Bronchial epithelial cell (primary cell): ENCODE measurements around the gene TMEM132D. TPM values are rescaled to one million over a fixed set of nuclear protein-coding genes. Genes with fewer than 3 reads are reported as not detected.
A peak's percentile ranks its signal among the peaks of the same experiment; 100 is the strongest.

Experiments used
- DNase-seq: peaks from one replicate; pipeline ENCODE4 v3.0.0-alpha.2; 2010; ENCODE audit warnings: low read depth
- FAIRE-seq: peaks from 2 replicates; lab custom pipeline; 2011; peaks lifted over from hg19 to GRCh38; lab: Jason Lieb, UNC
- H3K27me3 ChIP-seq: 2 replicates; pipeline ENCODE4 v1.5.1; 2011; ENCODE audit warnings: low read length; ENCODE audit not compliant: control insufficient read depth, insufficient read depth
- H3K36me3 ChIP-seq: 2 replicates; pipeline ENCODE4 v1.5.1; 2011; ENCODE audit warnings: low read length; ENCODE audit not compliant: control insufficient read depth, insufficient read depth
- H3K4me3 ChIP-seq: 2 replicates; pipeline ENCODE4 v1.5.1; 2011; ENCODE audit warnings: mild to moderate bottlenecking, low read depth, low read length, control low read depth
- CTCF ChIP-seq: IDR thresholded peaks from 2 replicates; pipeline ENCODE4 v1.5.1; 2011; ENCODE audit warnings: mild to moderate bottlenecking, moderate library complexity, low read length, control low read depth, inconsistent platforms; ENCODE audit not compliant: insufficient read depth, severe bottlenecking
- total RNA-seq: library from RNA; depleted of rRNA; stranded (reverse); fragments of >200 nt; gene quantifications from 2 replicates; pipeline ENCODE4 v1.2.1, GENCODE V29; 2014

TMEM132D gene
- total RNA-seq, 1 donor from 2014 or later, result not detected

GRCh38 chr12:129305851-129306250 lies 598.0 kb downstream of the TMEM132D start:
- H3K36me3 ChIP-seq, result no peaks in the 10 kb centered on the region
- FAIRE-seq, result no peak
- no peak for TF ChIP-seq CTCF

GRCh38 chr12:129304529-129304928 lies 599.3 kb downstream of the TMEM132D start:
- Histone ChIP-seq H3K36me3 (no peaks in the 10 kb centered on the region), H3K4me3 (no peak overlapping the region), H3K27me3 (no peaks in the 10 kb centered on the region)
- DNase-seq, result peak; percentile 4
- no peak for TF ChIP-seq CTCF
- no peak for FAIRE-seq

More at GRCh38 chr12:129305851-129306250, 598.0 kb downstream of the TMEM132D start:
- Histone ChIP-seq H3K27me3 (no peaks in the 10 kb centered on the region), H3K4me3 (no peak overlapping the region)
- no peak for DNase-seq

GRCh38 chr12:129300011-129300410 lies 603.8 kb downstream of the TMEM132D start:
- H3K36me3 ChIP-seq, result no peaks in the 10 kb centered on the region
- H3K27me3 ChIP-seq, result no peaks in the 10 kb centered on the region
- no peak for TF ChIP-seq CTCF
- no peak overlapping the region for H3K4me3 ChIP-seq
- DNase-seq (no peak), FAIRE-seq (no peak)

GRCh38 chr12:129298921-129299320 lies 604.9 kb downstream of the TMEM132D start:
- no peak for TF ChIP-seq CTCF
- no peak overlapping the region for H3K4me3 ChIP-seq
- FAIRE-seq (no peak), DNase-seq (no peak)
- H3K27me3 ChIP-seq, result no peaks in the 10 kb centered on the region
- H3K36me3 ChIP-seq, result no peaks in the 10 kb centered on the region

GRCh38 chr12:129296671-129297070 lies 607.2 kb downstream of the TMEM132D start:
- H3K27me3 ChIP-seq, result no peaks in the 10 kb centered on the region
- FAIRE-seq, result no peak
- H3K4me3 ChIP-seq, result no peak overlapping the region
- TF ChIP-seq CTCF, result no peak
- H3K36me3 ChIP-seq, result no peaks in the 10 kb centered on the region
- DNase-seq, result no peak

- no peak for FAIRE-seq
These were observed 609.0 kb downstream of the TMEM132D start for GRCh38 chr12:129294868-129295267.

More at GRCh38 chr12:129294868-129295267, 609.0 kb downstream of the TMEM132D start:
- Histone ChIP-seq H3K27me3 (no peaks in the 10 kb centered on the region), H3K4me3 (no peak overlapping the region), H3K36me3 (no peaks in the 10 kb centered on the region)
- no peak for TF ChIP-seq CTCF
- no peak for DNase-seq
